ENCODE data around the gene VENTX. TPM values are rescaled to one million over a fixed set of nuclear protein-coding genes. Genes with fewer than 3 reads are reported as not detected.

The VENTX gene, protein sequence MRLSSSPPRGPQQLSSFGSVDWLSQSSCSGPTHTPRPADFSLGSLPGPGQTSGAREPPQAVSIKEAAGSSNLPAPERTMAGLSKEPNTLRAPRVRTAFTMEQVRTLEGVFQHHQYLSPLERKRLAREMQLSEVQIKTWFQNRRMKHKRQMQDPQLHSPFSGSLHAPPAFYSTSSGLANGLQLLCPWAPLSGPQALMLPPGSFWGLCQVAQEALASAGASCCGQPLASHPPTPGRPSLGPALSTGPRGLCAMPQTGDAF
- total RNA-seq (2014; rRNA removed; shearing (Covaris generic)): not detected in 2 replicates

DNA sequence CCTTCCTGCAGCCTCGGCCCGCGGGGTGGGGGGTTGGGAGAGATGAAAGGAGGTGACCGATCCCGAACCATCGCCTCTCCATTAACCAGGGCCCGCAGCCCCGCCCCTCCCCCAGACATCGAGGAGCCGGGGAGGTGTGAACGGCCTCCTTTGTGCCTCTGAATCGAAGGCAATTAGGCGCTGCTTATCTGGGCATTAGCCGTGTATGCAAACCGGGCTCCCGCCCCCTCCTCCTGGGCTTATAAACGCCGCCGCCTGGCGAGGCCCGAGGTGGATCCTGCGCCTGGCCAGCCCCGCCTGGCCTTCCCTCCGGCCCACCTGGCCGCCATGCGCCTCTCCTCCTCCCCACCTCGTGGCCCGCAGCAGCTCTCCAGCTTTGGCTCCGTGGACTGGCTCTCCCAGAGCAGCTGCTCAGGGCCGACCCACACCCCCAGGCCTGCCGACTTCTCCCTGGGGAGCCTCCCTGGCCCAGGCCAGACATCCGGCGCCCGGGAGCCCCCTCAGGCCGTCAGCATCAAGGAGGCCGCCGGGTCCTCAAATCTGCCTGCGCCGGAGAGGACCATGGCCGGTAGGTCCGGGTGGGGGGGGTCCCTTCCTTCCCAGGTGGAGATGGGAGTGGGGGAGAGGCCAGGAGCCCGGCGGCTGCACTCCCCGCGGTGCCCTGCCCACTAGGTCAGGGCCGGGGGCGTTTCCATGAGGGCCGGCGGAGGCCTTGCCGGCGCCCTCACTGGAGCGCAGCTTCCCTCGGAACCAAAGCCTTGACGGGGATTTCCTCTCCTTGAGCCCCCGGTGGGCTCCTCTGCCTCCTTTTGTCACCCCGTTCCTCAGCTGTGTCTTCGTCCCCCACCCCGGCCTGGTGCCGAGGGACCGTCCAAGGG lies at the start of gene VENTX:
TSS of gene VENTX (plus strand) at position 268 of the 878 bp plus-strand sequence. CDS start at position 328, 60 bp downstream.
- no peak for DNase-seq (ENCODE audit: low read depth)

DNA sequence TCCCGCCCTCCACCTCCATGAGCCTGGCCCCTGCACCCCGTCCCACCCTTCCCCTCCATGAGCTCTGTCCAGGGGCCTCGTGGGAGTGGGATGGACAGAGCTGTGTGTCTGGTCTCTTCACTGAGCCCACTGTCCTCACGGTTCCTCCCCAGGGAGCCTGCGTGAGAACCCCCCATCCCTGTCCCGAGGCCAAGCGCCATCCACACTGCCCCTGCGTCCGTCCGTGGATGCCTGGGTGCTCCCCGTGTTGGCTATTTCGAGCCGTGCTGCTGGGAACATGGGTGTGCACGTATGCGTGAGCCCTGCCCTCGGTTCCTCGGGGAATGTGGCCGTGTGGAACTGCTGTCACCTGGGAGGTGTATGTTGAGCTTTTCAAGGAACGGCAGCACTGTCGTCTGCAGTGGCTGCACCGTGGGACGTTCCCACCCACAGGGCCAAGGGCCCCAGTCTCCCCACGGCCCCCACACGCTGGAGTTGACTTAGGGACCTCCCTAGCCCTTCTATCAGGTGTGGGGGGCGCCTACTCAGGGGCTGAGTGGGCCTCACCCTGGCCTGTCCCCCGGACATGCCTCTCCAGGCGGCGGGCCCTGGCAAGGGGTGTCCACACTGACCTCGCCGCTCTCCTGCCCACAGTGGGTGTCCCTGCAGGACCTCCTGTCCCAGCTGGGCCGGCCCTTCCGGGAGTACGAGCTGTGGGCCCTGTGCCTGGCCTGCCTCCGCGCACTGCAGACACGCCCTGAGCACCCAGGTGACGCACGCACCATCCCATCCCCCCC lies 49.6 kb upstream of the VENTX start:
- DNase-seq (ENCODE audit: low read depth): no peak

DNA sequence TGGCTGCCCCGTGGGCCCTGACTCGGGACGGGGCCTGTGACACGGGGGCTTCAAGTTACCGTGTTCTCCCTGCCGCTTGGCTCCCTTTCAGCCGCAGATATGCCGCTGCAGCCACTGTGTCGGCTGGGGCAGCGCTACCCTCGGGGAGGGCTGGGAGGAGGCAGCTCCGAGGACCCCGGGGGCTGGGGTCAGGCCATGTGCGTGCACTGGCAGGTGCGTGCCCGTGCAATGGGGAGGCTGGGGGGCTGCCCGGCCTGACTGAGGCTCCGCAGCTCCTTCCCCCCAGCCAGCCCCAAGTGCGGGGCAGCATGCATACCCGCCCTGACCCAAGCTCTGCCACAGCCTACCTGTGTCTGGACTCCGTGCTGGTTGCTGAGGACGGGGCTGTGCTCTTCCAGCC lies 48.4 kb upstream of the VENTX start:
- no peak for DNase-seq (ENCODE audit: low read depth)

DNA sequence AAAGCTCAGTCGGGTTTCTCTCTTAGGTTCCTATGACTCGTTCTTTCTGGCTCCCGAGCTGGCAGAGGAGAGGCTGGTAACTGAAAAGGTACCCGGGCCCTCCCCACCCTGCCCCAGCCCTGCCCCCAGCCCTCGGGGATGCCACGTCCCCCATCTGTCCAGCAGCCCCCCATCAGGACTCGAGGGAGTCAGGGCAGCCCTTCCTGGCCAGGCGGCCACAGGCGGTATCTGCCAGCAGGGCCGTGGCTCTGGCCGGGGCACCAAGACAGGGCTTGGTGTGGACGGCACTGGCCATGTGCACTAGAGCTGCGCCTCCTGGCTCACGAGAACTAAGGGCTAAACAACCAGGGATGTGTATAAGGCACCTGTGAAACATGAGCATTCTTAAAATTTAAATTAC lies 47.9 kb upstream of the VENTX start:
- no peak for DNase-seq (ENCODE audit: low read depth)

DNA sequence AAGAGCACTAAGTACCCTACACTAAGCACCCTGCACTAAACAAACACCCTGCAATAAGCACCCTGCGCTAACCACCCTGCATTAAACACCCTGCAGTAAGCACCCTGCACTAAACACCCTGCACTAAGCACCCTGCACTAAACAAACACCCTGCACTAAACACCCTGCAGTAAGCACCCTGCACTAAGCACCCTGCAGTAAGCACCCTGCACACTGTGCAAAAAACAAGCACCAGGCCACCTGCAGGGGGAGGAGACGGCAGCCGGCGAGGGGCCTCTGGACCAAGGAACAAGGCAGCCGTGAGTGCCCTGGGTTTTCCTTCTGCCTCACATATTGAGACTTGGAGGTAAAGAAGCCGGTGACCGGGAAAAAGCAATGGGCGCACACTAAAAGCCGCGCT lies 47.4 kb upstream of the VENTX start:
- DNase-seq (ENCODE audit: low read depth): no peak

DNA sequence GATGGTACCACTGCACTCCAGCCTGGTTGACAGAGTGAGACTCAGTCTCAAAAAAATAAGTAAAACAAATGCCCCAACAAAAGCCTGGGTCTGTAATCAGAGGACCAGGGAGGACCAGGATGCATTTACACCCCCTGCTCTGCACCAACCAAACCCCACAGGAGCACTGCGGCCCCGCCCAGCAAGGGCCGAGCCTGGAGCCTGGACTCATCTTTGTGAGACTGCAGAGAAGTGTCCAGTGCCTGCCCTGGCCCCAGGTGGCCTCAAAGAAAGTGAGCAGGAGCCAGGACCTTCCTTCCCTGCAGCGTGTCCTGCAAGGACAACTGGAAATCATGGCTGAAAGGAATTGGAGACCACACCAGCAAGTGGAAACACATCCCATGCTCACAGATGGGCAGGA lies 46.0 kb upstream of the VENTX start:
- DNase-seq (ENCODE audit: low read depth): no peak

DNA sequence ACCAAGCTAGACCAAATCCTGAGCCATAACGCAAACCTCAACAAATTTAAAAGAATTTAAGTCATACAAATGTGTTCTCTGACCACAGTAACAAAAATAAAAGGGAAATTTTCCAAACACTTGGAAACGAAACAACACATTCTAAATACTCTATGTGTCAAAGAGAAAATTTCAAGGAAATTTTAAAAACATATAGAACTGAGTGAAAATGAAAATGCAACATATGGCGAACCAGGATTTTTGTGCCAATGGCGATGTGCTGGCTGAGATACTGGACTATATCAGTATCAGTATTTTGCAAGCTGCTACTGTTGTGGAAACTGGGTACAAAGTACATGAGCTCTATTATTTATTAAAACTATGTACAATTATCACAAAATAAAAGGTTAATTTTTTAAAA lies 43.5 kb upstream of the VENTX start:
- no peak for DNase-seq (ENCODE audit: low read depth)

DNA sequence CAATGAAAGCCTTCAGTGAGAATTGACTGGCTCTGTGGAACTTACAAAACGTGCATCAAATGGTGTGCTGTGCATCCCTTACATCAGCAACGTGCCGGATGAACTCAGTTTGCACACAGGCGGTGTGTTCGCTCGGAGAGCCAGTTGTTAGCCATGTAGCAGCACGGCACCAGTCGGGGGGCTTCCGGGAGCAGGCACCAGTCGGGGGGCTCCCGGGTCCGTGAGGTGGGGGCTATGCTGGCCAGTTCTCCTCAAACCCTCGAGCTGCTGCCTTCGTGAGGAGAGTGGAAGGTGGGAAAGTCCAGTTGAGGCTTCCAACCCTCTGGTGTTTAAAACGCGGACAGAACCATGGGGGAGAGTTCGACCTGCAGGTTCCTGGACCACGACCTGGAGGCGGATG lies 42.6 kb upstream of the VENTX start:
- no peak for DNase-seq (ENCODE audit: low read depth)

DNA sequence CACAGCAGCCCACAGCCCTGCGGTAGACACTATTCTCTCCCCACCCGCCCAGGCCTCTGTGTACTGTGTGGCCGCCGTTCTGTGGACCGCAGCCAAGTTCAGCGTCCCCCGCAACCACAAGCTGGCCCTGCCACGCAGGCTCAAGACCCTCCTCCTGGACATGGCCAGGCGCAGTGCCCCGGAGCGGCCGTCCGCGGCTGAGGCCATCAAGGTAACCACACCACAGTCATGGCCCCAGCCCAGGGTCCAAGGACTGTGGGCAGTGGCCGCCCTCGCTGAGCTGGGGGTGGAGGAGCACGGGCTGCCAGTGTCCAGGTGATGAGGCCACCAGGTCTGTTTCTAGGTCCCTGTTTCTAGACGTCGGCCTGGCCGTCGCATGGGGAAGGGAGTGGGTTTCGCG lies 42.0 kb upstream of the VENTX start:
- no peak for DNase-seq (ENCODE audit: low read depth)

DNA sequence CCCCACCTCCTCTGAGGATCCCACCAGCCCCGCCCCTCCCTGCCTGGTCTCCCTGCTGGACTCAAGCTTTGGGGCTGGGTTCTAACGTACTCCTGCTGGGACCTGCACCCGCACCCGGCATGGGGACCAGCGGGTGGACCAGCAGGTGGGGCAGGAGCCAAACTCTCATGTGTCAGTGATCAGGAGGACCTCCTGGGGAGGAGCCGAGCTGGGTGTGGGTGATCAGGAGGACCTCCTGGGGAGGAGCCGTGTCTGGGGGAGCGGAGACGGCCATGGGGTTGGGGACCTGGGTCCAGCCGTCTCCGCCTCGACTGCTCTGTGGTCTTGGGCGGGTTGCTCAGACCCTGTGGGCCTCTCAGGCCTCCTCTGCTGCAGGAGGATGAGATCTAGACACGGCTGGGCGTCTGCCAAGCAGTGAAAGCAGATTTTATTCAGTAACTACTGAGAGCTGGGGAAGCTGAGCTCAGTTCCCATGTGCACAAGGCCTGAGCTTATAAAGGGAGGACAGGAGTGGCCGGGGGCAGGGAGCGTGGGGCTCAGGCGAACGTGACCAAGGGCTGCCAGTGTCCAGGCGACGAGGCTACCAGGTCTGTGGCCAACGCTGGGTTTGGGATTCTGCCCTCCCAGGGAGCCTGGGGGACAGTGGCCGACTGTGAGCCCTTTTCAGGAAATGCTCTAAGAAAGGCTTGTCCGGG lies 41.3 kb upstream of the VENTX start:
- no peak for DNase-seq (ENCODE audit: low read depth)

DNA sequence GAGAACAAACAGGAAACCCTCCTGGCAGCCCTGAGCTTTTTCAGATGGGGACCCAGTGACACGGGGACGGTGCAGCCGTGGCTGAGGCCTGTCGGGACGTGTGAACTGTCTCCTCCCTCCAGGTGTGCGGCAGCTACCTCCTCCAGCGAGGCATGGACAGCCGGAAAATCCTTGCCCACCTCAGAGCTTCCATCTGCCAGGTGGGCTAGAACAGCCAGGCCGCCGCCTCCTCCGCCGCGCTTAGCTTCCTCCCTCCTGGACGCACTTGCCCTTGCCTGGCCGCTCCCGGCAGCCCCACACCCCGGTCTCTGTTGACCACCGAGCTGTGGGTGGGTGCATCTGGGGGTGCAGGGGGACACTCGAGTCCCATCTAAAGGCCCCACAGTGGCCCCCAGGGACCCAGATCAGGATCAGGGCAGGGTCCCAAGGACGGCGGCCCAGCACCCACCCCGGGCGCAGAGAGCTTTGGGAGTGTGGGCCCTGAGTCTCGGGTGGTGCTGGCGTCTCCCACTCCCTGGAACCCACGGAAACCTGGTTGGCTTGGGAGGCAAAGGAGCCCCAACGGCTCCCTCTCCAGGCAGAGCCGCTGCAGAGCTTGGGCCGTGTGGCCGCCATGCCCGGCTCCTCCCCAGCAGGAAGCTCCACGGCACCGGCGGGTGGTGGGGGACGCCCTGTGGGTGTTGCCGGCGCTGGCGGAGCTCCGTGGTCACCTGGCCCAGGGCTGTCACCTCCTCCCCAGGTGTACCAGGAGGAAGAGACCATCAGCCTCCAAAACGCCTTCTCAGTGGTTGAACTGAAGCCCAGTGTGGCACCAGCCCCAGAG lies 40.5 kb upstream of the VENTX start:
- no peak for DNase-seq (ENCODE audit: low read depth)

DNA sequence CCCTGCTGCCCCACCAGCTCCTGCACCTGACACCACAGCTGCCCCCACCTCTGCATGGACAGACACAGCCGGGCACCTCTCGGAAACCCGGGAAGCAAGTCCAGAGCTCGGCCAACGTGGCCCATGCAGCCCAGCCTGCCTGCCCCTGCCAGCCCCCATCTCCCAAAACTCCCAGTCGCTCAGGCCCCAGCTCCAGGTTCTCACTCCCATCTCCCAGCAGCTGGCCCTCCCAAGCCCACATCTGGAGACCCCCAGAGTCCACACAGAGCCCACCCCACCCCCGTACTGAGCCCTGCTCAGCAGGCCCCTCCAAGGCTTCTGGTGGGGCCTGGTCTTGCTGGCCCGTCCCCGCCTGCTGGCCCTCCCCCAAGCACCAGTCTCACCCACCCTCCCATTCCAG lies 39.9 kb upstream of the VENTX start:
- no peak for DNase-seq (ENCODE audit: low read depth)

DNA sequence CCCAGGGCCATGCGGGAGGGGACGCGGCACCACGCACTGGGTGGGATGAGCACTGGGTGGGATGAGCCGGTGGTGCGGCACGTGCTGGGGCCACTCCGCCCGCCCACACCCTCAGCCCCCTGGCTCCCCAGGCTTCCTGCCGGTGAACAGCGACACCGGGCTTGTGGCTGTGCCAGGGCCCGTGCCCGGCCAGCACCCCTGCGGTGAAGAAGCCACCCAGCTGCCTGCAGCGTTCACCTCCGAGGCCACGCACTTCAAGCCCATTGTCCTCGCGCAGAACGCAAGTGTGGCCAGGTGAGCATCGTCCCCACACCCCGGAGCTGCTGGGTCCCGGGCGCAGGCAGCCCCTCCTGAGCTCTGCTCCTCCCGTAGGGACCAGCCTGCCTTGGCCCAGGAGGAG lies 39.4 kb upstream of the VENTX start:
- no peak for DNase-seq (ENCODE audit: low read depth)

DNA sequence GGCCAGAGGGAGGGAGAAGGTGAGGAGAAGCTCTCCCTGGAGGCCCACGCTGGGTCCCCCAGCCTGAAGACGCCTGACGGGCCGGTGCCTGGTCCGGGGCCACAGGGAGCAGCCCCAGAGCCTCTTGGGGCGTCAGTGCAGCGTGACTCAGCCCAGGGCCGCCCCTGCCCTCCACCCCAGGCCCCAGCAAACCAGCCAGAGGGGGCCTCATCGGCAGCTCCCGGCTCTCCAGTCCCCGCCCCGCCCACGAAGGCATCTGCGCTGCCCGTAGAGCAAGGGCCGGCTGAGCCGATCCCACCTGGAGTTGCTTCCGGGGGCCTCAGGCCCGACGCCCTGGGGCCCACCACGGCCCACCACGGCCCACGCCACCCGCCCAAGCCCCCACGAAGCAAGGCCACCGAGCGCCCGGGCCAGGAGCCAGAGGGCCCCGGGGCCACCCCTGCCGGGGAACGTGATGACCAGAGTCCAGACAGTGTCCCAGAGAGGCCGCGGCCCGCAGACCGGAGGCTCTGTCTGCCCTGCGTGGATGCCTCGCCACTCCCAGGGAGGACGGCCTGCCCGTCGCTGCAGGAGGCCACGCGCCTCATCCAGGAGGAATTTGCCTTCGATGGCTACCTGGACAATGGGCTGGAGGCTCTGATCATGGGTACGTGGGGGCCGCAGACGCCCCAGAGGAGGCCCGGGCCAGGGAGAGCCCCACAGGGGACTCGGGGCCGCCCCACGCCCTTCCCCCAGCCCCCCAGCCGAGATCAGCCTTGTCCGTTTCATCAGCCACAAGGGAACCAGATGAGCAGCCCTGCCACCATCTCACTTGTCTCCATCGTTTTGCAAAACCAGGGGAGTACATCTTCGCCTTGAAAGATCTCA lies 38.8 kb upstream of the VENTX start:
- no peak for DNase-seq (ENCODE audit: low read depth)

DNA sequence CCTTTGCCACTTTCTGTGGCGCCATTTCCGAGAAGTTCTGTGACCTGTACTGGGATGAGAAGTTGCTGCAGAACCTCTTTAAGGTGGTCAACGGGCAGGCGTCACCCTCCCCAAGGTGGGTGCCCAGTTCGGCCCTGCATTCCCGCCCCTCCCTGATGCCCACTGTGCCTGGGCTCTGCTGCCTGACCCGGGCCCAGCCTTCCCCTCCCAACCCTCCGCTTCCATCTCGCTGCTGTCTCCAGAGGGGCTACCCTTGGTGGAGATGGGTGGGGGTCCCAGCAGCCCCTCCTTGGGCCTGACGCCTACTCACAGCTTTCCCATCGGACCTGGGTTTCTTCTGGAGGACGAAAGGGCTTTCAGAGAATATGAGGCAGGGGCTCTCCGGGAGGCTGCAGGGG lies 38.2 kb upstream of the VENTX start:
- no peak for DNase-seq (ENCODE audit: low read depth)

DNA sequence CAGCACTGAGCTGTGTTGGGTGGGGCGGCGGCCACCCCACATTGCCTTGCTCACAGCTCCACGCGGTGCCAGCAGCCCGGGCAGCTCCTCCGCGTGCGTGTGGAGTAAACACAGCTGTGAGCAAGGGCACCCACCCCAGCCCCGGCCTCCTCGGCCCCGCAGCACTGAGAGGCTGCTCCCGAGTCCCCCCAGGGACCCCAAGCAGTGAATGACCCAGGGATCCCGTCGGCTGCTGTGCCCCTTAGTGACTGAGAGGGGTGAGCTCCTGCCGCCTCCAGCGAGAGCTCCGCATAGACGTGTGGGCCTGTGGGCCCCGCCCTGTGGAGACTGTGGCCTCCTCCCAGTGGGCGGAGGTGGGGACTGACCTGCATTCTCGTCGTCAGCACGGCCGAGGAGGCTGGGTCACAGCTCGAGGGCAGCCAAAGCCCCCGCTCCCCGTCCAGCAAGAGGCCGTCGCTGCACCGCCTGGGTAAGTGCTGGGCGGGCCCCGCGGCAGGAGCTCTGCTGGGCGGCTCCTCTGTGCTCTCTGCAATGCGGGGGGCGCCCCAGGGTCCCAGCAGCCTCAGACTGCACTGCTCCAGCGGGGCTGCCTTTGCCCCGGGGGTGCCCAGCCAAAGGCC lies 37.6 kb upstream of the VENTX start:
- DNase-seq (ENCODE audit: low read depth): no peak

DNA sequence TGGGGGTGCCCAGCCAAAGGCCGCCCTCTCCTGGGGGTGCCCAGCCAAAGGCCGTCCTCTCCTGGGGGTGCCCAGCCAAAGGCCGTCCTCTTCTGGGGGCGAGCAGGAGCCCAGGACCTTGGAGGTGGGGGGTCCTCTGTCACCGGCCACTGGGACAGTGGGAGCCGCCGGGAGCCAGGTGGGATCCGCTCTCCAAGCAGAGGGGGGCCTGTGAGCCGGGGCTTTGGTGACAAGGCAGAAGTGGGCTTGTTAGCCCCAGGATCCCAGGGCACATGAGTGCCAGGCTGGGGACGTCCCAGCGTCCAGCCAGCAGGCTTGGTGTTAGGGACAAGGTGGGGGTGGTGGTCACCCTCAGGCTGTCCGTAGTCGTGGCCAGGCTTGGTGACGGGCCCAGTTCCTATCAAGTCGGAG lies 37.0 kb upstream of the VENTX start:
- no peak for DNase-seq (ENCODE audit: low read depth)

DNA sequence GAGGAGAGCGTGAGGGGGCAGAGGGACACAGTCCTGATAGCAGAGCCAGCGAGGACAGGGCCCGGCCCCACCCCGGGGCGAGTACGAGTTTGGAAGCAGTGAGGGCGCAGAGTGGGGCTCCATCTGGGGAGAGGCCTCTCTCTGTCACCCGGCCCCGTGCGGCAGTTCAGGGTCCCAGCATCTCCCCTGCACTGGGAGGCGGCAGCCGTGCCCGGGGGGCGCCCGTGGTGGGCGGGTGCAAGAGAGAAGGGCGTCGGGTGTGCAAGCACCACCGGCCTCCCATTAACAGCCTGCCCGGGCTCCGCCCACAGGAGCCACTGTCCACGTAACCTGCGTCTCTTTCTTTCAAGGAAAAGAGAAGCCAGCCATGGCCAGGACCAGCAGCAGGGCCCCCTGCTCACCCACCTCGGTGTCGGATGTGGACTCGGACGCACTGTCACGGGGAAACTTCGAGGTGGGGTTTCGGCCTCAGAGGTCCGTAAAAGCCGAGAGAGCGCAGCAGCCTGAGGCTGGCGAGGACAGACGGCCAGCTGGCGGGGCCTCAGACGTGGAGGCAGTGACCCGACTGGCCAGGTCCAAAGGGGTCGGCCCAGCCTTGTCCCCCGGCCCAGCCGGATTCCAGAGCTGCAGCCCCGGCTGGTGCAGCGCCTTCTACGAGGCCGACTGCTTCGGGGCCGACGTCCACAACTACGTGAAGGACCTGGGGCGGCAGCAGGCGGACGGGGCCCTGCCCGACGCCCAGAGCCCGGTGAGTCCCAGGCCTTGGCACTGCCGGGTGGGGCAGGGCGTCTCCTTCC lies 36.3 kb upstream of the VENTX start:
- DNase-seq (ENCODE audit: low read depth): no peak
